CD14-positive monocyte (primary cell): ENCODE results near the gene LMO7. TPM values are rescaled to one million over a fixed set of nuclear protein-coding genes. Genes with fewer than 3 reads are reported as not detected.

ENCODE experiments used
- DNase-seq, 3 donors: peaks; one replicate each; pipeline ENCODE4 v3.0.0-alpha.2; 2011 to 2022
- H2AFZ ChIP-seq: 2 replicates; pipeline ENCODE4 v1.6.0; 2012; ENCODE audit warnings: mild to moderate bottlenecking, low read depth, low read length, inconsistent platforms; ENCODE audit not compliant: insufficient read depth, poor library complexity, severe bottlenecking
- H3K27ac ChIP-seq, 2 donors: 1 replicate in 1 of 2; 2 replicates in 1 of 2; pipeline ENCODE4 v1.5.1; 2012 to 2013; ENCODE audit warnings: low read length in 2 of 2, control low read depth in 1 of 2, inconsistent platforms in 1 of 2, low read depth in 1 of 2, mild to moderate bottlenecking in 1 of 2
- H3K27me3 ChIP-seq, 2 donors: one replicate each; pipeline versions ENCODE4 v1.6.0 to v1.6.1; 2011 to 2013; ENCODE audit warnings: low read length in 2 of 2; ENCODE audit not compliant: control insufficient read depth in 2 of 2, insufficient read depth in 2 of 2
- H3K36me3 ChIP-seq, 2 donors: replicated peaks in 1 of 2; 1 replicate in 1 of 2; 2 replicates in 1 of 2; pipeline versions ENCODE4 v1.5.1 to v1.6.1; 2012 to 2013; ENCODE audit warnings: low read length in 2 of 2, control low read depth in 1 of 2, inconsistent platforms in 1 of 2, mild to moderate bottlenecking in 1 of 2; ENCODE audit not compliant: insufficient read depth in 2 of 2, control insufficient read depth in 1 of 2
- H3K4me1 ChIP-seq, 2 donors: 1 replicate in 1 of 2; 2 replicates in 1 of 2; pipeline versions ENCODE4 v1.5.1 to v1.6.1; 2012 to 2013; ENCODE audit warnings: low read length in 2 of 2, control low read depth in 1 of 2, inconsistent platforms in 1 of 2, mild to moderate bottlenecking in 1 of 2, moderate library complexity in 1 of 2; ENCODE audit not compliant: insufficient read depth in 2 of 2, control insufficient read depth in 1 of 2
- H3K4me2 ChIP-seq: replicated peaks from 2 replicates; pipeline ENCODE3; 2012; ENCODE audit warnings: low read length, moderate library complexity, mild to moderate bottlenecking; ENCODE audit not compliant: poor library complexity, severe bottlenecking; ENCODE audit errors: extremely low read depth
- H3K4me3 ChIP-seq, 3 experiments: fragments of 200-600 bp in 1 of 3; sonication (generic) in 1 of 3; replicated peaks in 1 of 3; 1 replicate in 2 of 3; 2 replicates in 1 of 3; pipeline ENCODE4 v1.5.1; 2011 to 2013; ENCODE audit warnings: low read length in 3 of 3, mild to moderate bottlenecking in 3 of 3, control low read depth in 2 of 3, low read depth in 2 of 3, inconsistent platforms in 1 of 3, moderate library complexity in 1 of 3
- H3K79me2 ChIP-seq: 2 replicates; pipeline ENCODE4 v1.6.0; 2012; ENCODE audit warnings: mild to moderate bottlenecking, control low read depth, inconsistent platforms, low read length, moderate library complexity; ENCODE audit not compliant: insufficient read depth
- H3K9ac ChIP-seq: 2 replicates; pipeline ENCODE4 v1.6.0; 2017; ENCODE audit warnings: low read length, mild to moderate bottlenecking; ENCODE audit not compliant: insufficient read depth, poor library complexity, severe bottlenecking
- H3K9me3 ChIP-seq, 2 donors: replicated peaks in 1 of 2; 1 replicate in 1 of 2; 2 replicates in 1 of 2; pipeline versions ENCODE4 v1.5.1 to v1.6.1; 2012 to 2013; ENCODE audit warnings: low read length in 2 of 2, control low read depth in 1 of 2; ENCODE audit not compliant: control insufficient read depth in 1 of 2, insufficient read depth in 1 of 2
- H4K20me1 ChIP-seq: 2 replicates; pipeline ENCODE4 v1.6.0; 2012; ENCODE audit warnings: mild to moderate bottlenecking, low read length, control low read depth, moderate library complexity; ENCODE audit not compliant: insufficient read depth
- H3K27ac Mint-ChIP-seq, 7 donors: one replicate each; pipeline ENCODE4 v1.8.0; 2020; ENCODE audit warnings: mild to moderate bottlenecking in 7 of 7, mixed read lengths in 7 of 7, moderate library complexity in 6 of 7, inconsistent platforms in 2 of 7
- H3K27me3 Mint-ChIP-seq, 3 donors: one replicate each; pipeline ENCODE4 v1.8.0; 2021 to 2022; ENCODE audit warnings: low read depth in 3 of 3, mild to moderate bottlenecking in 3 of 3, mixed read lengths in 3 of 3, moderate library complexity in 3 of 3, inconsistent platforms in 1 of 3
- H3K36me3 Mint-ChIP-seq, 2 donors: one replicate each; pipeline ENCODE4 v1.8.0; 2020; ENCODE audit warnings: mixed read lengths in 2 of 2, inconsistent platforms in 1 of 2, mild to moderate bottlenecking in 1 of 2
- H3K4me1 Mint-ChIP-seq: one replicate; pipeline ENCODE4 v1.8.0; 2020; ENCODE audit warnings: mild to moderate bottlenecking, mixed read lengths
- H3K4me3 Mint-ChIP-seq, 2 donors: one replicate each; pipeline ENCODE4 v1.8.0; 2020; ENCODE audit warnings: mild to moderate bottlenecking in 2 of 2, mixed read lengths in 2 of 2, moderate library complexity in 1 of 2
- H3K9me3 Mint-ChIP-seq, 7 donors: one replicate each; pipeline ENCODE4 v1.8.0; 2020 to 2022; ENCODE audit warnings: mixed read lengths in 7 of 7, mild to moderate bottlenecking in 6 of 7, moderate library complexity in 6 of 7, inconsistent platforms in 2 of 7
- CTCF ChIP-seq: fragments of 200-600 bp; IDR thresholded peaks from one replicate; pipeline ENCODE4 v1.8.0; 2022; ENCODE audit warnings: antibody characterized with exemption, mild to moderate bottlenecking
- WGBS: methylation state at CpG from one replicate; pipeline ENCODE4 v1.1.5; 2013; ENCODE audit warnings: missing lambda C conversion rate; ENCODE audit not compliant: insufficient coverage; 5-methylcytosine and 5-hydroxymethylcytosine counted together
- intact Hi-C, 2 donors: fragments of 100-400 bp; cut with micrococcal nuclease; formaldehyde crosslinking; loops; one replicate each; pipeline versions ENCODE4 v1.15.0 to v1.15.1; 2023
- polyA plus RNA-seq, 3 donors: library from polyadenylated mRNA; depleted of rRNA in 1 of 3; unstranded in 2 of 3; stranded (reverse) in 1 of 3; fragments of 300-500 nt in 2 of 3; fragments of >200 nt in 1 of 3; fragmentation: Illumina TruSeq in 2 of 3; gene quantifications; 1 replicate in 2 of 3; 2 replicates in 1 of 3; pipeline ENCODE4 v1.2.3, GENCODE V29; 2012 to 2021

LMO7 gene
- polyA plus RNA-seq, 3 donors = 0.79 to 1.6 (median 0.90) TPM

DNA sequence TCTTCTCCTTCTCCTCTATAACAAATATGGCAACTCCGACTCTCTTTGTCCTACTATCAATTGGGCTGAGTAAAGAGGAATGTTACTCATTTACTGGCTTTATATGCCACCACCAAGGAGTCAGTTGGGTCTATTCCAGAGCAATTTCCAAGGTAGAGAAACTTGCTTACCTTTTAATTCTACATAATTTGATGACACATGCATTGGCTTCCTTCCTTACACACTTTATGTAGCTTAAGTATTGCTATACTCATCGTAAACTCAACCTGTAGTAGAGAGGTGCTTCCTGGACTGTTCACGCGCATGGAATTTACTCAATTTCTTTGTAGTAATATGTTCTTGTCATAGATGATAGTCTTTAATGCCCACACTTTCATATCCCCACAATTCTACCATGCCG, 160.7 kb downstream of the LMO7 start:
- Mint-ChIP-seq H3K4me1 (no peaks in the 10 kb centered on the region), H3K9me3 (peaks cover 0 to under 1% (median 0%) of the 10 kb centered on the region in 7 donors), H3K36me3 (no peaks in the 10 kb centered on the region), H3K4me3 (no peak overlapping the region), H3K27me3 (peaks cover 0 to under 1% (median 0%) of the 10 kb centered on the region in 3 donors), H3K27ac (no peak overlapping the region)
- intact Hi-C loops = no loop called here
- Histone ChIP-seq H3K4me3 (no peak overlapping the region), H4K20me1 (no peaks in the 10 kb centered on the region), H3K27ac (no peak overlapping the region), H3K36me3 (no peaks in the 10 kb centered on the region), H3K27me3 (no peaks in the 10 kb centered on the region), H3K4me1 (no peaks in the 10 kb centered on the region), H3K9ac (no peak overlapping the region), H2AFZ (no peak overlapping the region), H3K79me2 (no peaks in the 10 kb centered on the region), H3K9me3 (no peaks in the 10 kb centered on the region), H3K4me2 (no peak overlapping the region)
- DNase-seq = no peak
- WGBS = no CpG with 5 or more reads among the region's 5 CpGs
- TF ChIP-seq CTCF = no peak

DNA sequence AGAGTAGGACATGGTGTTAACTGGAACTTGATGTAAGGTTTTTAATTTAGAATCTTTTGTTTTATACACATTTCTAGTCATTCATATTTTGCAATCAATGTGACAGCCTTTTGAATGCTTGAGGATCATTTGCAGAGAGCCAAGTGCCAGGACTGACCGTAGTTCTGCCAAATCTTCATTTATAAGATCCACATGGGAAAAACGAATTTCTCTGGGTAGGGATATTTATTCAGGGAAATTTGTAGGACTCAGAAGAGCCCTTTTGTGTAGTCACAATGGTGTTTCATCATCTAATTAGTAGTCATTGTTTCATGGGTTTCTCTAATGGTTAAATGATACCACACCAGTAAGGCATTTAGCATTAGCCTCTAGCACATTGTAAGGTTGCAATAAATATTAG, 161.1 kb downstream of the LMO7 start:
- Mint-ChIP-seq H3K27ac (no peak overlapping the region), H3K4me3 (no peak overlapping the region), H3K4me1 (no peaks in the 10 kb centered on the region), H3K27me3 (peaks cover 0 to 2% (median 0%) of the 10 kb centered on the region in 3 donors), H3K36me3 (no peaks in the 10 kb centered on the region), H3K9me3 (no peaks in the 10 kb centered on the region)
- Histone ChIP-seq H3K4me2 (no peak overlapping the region), H2AFZ (no peak overlapping the region), H3K79me2 (no peaks in the 10 kb centered on the region), H3K4me1 (no peaks in the 10 kb centered on the region), H3K4me3 (no peak overlapping the region), H3K27me3 (no peaks in the 10 kb centered on the region), H3K36me3 (no peaks in the 10 kb centered on the region), H4K20me1 (no peaks in the 10 kb centered on the region), H3K9ac (no peak overlapping the region), H3K27ac (no peak overlapping the region), H3K9me3 (no peaks in the 10 kb centered on the region)
- intact Hi-C loops = no loop called here
- DNase-seq = no peak
- no peak for TF ChIP-seq CTCF
- no CpG with 5 or more reads among the region's 2 CpGs for WGBS
